Left lung (tissue), 10 donors: ENCODE measurements around the gene SIRT3. TPM values are rescaled to one million over a fixed set of nuclear protein-coding genes. Genes with fewer than 3 reads are reported as not detected.

ENCODE experiments used
- ATAC-seq: fragments of 200-7000 bp; cut with Tn5 transposase; one replicate; pipeline ENCODE4 v1.9.1; 2020; ENCODE audit warnings: moderate library complexity
- DNase-seq, 4 donors: peaks; one replicate each; pipeline ENCODE4 v3.0.0-alpha.2; 2013 to 2020
- H3K27ac ChIP-seq, 2 donors: fragments of 200-600 bp; sonication (generic) in 1 of 2; one replicate each; pipeline versions ENCODE4 v1.5.0 to v1.8.0; 2020 to 2021
- H3K27me3 ChIP-seq, 2 donors: fragments of 200-600 bp; sonication (generic) in 1 of 2; one replicate each; pipeline versions ENCODE4 v1.5.0 to v1.8.0; 2020 to 2021
- H3K36me3 ChIP-seq, 2 donors: fragments of 200-600 bp; sonication (generic) in 1 of 2; one replicate each; pipeline versions ENCODE4 v1.5.0 to v1.8.0; 2020 to 2021
- H3K4me1 ChIP-seq, 2 donors: fragments of 200-600 bp; one replicate each; pipeline ENCODE4 v1.8.0; 2021
- H3K4me3 ChIP-seq, 2 donors: fragments of 200-600 bp; sonication (generic) in 1 of 2; one replicate each; pipeline versions ENCODE4 v1.5.0 to v1.8.0; 2020 to 2021; ENCODE audit warnings: mild to moderate bottlenecking in 1 of 2
- H3K9me3 ChIP-seq, 2 donors: fragments of 200-600 bp; sonication (generic) in 1 of 2; one replicate each; pipeline versions ENCODE4 v1.5.0 to v1.8.0; 2020 to 2021
- intact Hi-C, 2 donors: fragments of 100-400 bp; cut with DNase I; formaldehyde crosslinking; loops; one replicate each; pipeline versions ENCODE4 v1.11.2 to v1.14.2; 2022
- polyA plus RNA-seq, 6 donors: library from polyadenylated mRNA; unstranded; fragments of 120-200 nt; gene quantifications; one replicate each; pipeline ENCODE4 v1.2.1, GENCODE V29; 2013; ENCODE audit not compliant: insufficient read length in 6 of 6
- total RNA-seq, 2 donors: library from RNA; stranded (reverse); fragmentation: NEBNext Ultra II Directional; extraction: Animal tissue kit (Norgen Biotek cat#: 25700); gene quantifications; one replicate each; pipeline ENCODE4 v1.2.1, GENCODE V29; 2021
- TF ChIP-seq, protein P1 (sequence below), 2 donors: fragments of 200-600 bp; sonication (generic) in 1 of 2; IDR thresholded peaks; one replicate each; pipeline versions ENCODE4 v1.5.0 to v1.8.0; 2021; ENCODE audit warnings: antibody characterized with exemption in 2 of 2
- donor health status: DM: no; HTN: yes; CAD: no.
- donor health status: DM: no; HTN: no; CAD: no.

The SIRT3 gene
- total and polyA plus RNA-seq, 8 donors = 13.5 to 36.6 (median 29.8) TPM

DNA sequence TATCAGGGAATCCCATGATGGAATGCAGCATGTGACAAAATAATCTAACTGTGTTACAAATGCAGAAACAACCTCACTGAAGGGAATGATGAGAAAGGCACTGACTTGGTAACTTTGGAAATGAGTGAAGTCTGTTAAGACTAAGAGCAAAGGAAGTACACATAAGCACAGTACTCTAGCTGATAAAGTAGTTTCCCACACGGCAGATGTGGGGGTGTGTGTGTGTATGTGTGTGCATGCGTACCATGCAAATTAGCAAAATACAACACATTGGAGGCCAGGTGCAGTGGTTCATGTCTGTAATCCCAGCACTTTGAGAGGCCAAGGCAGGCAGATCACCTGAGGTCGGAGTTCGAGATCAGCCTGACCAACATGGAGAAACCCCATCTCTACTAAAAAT lies 25.5 kb upstream of the SIRT3 start:
- DNase-seq (no peak), ATAC-seq (no peak)
- intact Hi-C loops = no loop called here
- no peaks in the 10 kb centered on the region for H3K4me1 ChIP-seq
- H3K27me3 ChIP-seq = no peaks in the 10 kb centered on the region
- TF ChIP-seq, protein P1, sequence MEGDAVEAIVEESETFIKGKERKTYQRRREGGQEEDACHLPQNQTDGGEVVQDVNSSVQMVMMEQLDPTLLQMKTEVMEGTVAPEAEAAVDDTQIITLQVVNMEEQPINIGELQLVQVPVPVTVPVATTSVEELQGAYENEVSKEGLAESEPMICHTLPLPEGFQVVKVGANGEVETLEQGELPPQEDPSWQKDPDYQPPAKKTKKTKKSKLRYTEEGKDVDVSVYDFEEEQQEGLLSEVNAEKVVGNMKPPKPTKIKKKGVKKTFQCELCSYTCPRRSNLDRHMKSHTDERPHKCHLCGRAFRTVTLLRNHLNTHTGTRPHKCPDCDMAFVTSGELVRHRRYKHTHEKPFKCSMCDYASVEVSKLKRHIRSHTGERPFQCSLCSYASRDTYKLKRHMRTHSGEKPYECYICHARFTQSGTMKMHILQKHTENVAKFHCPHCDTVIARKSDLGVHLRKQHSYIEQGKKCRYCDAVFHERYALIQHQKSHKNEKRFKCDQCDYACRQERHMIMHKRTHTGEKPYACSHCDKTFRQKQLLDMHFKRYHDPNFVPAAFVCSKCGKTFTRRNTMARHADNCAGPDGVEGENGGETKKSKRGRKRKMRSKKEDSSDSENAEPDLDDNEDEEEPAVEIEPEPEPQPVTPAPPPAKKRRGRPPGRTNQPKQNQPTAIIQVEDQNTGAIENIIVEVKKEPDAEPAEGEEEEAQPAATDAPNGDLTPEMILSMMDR (IDR thresholded peaks at IDR 0.05) = no peak
- H3K27ac ChIP-seq = no peak overlapping the region
- no peaks in the 10 kb centered on the region for H3K36me3 ChIP-seq
- H3K9me3 ChIP-seq = peaks cover 0 to 5% of the 10 kb centered on the region in 2 donors
- no peak overlapping the region for H3K4me3 ChIP-seq

DNA sequence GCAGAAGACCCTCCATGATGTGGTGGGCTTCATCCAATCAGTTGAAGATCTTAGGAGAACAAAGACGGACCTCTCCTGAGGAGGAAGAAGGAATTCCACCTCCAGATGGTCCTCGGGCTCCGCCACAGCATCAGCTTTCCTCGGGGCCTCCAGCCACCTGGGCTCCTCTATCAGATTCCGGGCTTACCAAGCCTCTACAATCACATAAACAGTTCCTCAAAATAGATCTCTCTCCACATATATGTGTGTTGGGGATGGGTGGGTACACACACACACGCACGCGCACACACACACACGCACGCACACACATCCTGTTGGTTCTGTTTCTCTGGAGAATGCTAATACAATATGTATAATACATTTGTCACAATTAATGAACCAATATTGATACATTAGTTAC lies 23.3 kb upstream of the SIRT3 start:
- Histone ChIP-seq H3K9me3 (no peaks in the 10 kb centered on the region), H3K4me3 (no peak overlapping the region), H3K36me3 (no peaks in the 10 kb centered on the region), H3K27ac (no peak overlapping the region), H3K4me1 (no peaks in the 10 kb centered on the region), H3K27me3 (no peaks in the 10 kb centered on the region)
- no peak for DNase-seq
- intact Hi-C loops = no loop called here
- TF ChIP-seq, protein P1 (IDR thresholded peaks at IDR 0.05) = no peak
- ATAC-seq = no peak

DNA sequence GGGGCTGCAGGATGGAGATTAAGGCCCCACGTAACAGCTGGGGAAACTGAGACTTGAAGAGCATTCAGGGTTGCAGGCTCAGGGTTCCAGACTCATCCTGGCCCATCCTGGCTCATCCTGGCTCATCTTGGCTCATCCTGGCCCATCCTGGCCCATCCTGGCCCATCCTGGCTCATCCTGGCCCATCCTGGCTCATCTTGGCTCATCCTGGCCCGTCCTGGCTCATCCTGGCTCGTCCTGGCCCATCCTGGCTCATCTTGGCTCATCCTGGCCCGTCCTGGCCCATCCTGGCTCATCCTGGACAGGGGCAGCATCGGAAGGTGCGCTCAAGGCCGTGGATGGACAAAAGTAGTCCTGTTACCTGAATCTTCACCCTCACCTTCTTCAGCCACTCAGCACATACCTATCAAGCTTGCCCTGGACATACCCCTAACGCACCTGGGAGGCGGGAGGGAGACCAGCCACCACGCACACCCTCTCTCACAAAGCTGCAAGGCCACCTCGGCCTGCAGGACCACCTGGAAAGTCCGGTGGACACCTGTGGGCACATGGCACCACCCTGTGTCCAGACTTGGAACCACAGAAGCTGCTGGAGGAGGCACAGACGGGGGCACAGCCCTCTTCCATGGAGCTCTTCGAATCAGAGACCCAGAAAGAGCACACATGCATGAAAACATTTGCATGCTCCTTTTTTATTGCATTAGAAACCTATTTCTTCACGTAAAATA lies 21.8 kb upstream of the SIRT3 start:
- H3K4me3 ChIP-seq = no peak overlapping the region
- no peaks in the 10 kb centered on the region for H3K9me3 ChIP-seq
- intact Hi-C loops = no loop called here
- ATAC-seq (no peak), DNase-seq (no peak)
- H3K36me3 ChIP-seq = peaks cover 0 to 11% of the 10 kb centered on the region in 2 donors
- no peaks in the 10 kb centered on the region for H3K27me3 ChIP-seq
- H3K27ac ChIP-seq = no peak overlapping the region
- H3K4me1 ChIP-seq = no peaks in the 10 kb centered on the region
- TF ChIP-seq, protein P1 (IDR thresholded peaks at IDR 0.05) = no peak

DNA sequence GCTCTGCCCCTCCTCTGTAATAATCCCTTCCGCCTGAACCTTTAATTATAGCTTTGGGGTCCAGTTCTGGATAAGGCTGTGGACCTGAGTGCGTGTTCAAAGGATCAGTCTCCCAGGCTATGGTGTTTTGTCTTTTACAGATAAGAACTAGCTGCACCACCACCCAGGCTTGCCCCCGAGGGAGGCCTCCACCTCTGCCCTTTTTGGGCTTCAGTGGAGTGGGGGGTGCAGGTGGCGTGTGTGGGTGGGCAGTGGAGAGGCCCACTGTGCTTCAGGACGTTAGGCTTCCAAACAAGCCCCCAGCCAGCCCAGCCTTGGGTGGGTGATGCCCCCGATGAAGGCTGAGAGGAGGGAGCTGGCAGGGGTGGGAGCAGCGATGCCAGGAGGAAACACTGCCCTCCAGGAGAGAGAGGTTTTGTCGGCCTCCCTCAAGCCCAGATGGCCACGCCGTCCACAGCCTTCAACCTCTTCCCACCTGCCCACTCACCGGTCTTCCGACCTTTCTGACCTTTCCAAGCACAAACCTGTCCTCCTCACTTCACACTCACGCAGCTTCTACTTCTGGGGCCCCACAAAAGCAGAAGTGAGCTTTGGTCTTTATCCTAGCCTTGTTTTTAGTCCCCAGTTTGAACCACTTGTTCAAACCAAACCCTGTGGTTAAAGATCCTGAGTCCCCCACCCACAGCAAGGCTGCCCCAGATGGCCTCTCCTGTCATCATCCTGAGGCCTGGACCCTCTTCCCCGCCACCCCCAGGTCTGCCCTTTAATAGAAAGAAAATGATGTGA lies 21.0 kb upstream of the SIRT3 start:
- ATAC-seq (no peak), DNase-seq (no peak)
- peaks cover 0 to 18% of the 10 kb centered on the region in 2 donors for H3K36me3 ChIP-seq
- intact Hi-C loops = no loop called here
- H3K9me3 ChIP-seq = no peaks in the 10 kb centered on the region
- H3K4me3 ChIP-seq = no peak overlapping the region
- H3K4me1 ChIP-seq = no peaks in the 10 kb centered on the region
- H3K27ac ChIP-seq = no peak overlapping the region
- H3K27me3 ChIP-seq = no peaks in the 10 kb centered on the region
- TF ChIP-seq, protein P1 (IDR thresholded peaks at IDR 0.05) = no peak

DNA sequence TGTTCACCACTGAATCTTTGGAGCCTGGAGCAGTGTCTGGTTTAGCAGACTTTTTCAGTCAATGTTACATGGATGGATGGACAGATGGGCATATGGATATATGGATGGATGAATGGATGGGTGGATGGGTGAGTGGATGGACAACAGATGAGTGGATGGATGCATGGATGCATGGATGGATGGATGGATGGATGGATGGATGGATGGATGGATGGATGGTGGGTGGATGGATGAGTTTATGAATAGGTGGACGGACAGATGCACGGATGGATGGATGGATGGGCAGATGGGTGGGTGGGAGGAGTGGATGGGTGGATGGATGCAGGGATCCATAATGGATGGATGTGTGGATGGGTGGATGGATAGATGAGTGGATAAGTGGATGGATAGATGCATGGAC lies 19.7 kb upstream of the SIRT3 start:
- intact Hi-C loops = no loop called here
- Histone ChIP-seq H3K4me3 (no peak overlapping the region), H3K9me3 (no peaks in the 10 kb centered on the region), H3K4me1 (no peaks in the 10 kb centered on the region), H3K27ac (no peak overlapping the region), H3K36me3 (peaks cover 0 to 32% of the 10 kb centered on the region in 2 donors), H3K27me3 (no peaks in the 10 kb centered on the region)
- TF ChIP-seq, protein P1 (IDR thresholded peaks at IDR 0.05) = no peak
- ATAC-seq (no peak), DNase-seq (no peak)
